MM.1S (cell line): ENCODE measurements around the gene ALDH3A2.
A peak's percentile ranks its signal among the peaks of the same experiment; 100 is the strongest.

Experiments
- DNase-seq: peaks from one replicate; pipeline ENCODE4 v3.0.0-alpha.2; 2015
- H2AFZ ChIP-seq: fragments of 300-600 bp; sonication (generic); 2 replicates; pipeline ENCODE4 v1.6.0; 2016; ENCODE audit warnings: antibody characterized with exemption, low read length
- H3F3A ChIP-seq: fragments of 300-600 bp; sonication (generic); 2 replicates; pipeline ENCODE4 v1.6.1; 2016; ENCODE audit warnings: mild to moderate bottlenecking, antibody characterized with exemption, low read length, moderate library complexity, mixed read lengths; ENCODE audit not compliant: insufficient read depth
- H3K27ac ChIP-seq: fragments of 300-600 bp; sonication (generic); 2 replicates; pipeline ENCODE4 v1.5.1; 2016; ENCODE audit warnings: mild to moderate bottlenecking, low read length
- H3K27me3 ChIP-seq: fragments of 300-600 bp; sonication (generic); replicated peaks from 2 replicates; pipeline ENCODE4 v1.6.0; 2016; ENCODE audit warnings: low read length; ENCODE audit not compliant: insufficient read depth
- H3K36me3 ChIP-seq: fragments of 300-600 bp; sonication (generic); replicated peaks from 2 replicates; pipeline ENCODE4 v1.6.1; 2016; ENCODE audit warnings: mild to moderate bottlenecking, low read length, mixed read lengths; ENCODE audit not compliant: insufficient read depth
- H3K4me1 ChIP-seq: fragments of 300-600 bp; sonication (generic); 2 replicates; pipeline ENCODE4 v1.6.1; 2016; ENCODE audit warnings: low read length, mixed read lengths
- H3K4me2 ChIP-seq: fragments of 300-600 bp; sonication (generic); 2 replicates; pipeline ENCODE4 v1.6.0; 2016; ENCODE audit warnings: low read depth, low read length
- H3K4me3 ChIP-seq: fragments of 300-600 bp; sonication (generic); 2 replicates; pipeline ENCODE4 v1.5.1; 2016; ENCODE audit warnings: low read length, mixed read lengths
- H3K79me2 ChIP-seq: fragments of 300-600 bp; sonication (generic); 2 replicates; pipeline ENCODE4 v1.6.1; 2016; ENCODE audit warnings: mixed run types, low read length, mixed read lengths
- H3K9ac ChIP-seq: fragments of 300-600 bp; sonication (generic); 2 replicates; pipeline ENCODE4 v1.6.1; 2016; ENCODE audit warnings: low read length, mixed read lengths
- H3K9me2 ChIP-seq: fragments of 300-600 bp; sonication (generic); replicated peaks from 2 replicates; pipeline ENCODE4 v1.6.1; 2016; ENCODE audit warnings: mild to moderate bottlenecking, low read length, mixed read lengths; ENCODE audit not compliant: insufficient read depth
- H3K9me3 ChIP-seq: fragments of 300-600 bp; sonication (generic); replicated peaks from 2 replicates; pipeline ENCODE4 v1.6.1; 2016; ENCODE audit warnings: mild to moderate bottlenecking, low read length, mixed read lengths; ENCODE audit not compliant: insufficient read depth
- H4K20me1 ChIP-seq: fragments of 300-600 bp; sonication (generic); 2 replicates; pipeline ENCODE4 v1.6.1; 2016; ENCODE audit warnings: mild to moderate bottlenecking, low read length, moderate library complexity, mixed read lengths; ENCODE audit not compliant: insufficient read depth
- CTCF ChIP-seq: fragments of 300-600 bp; sonication (generic); IDR thresholded peaks from 2 replicates; pipeline ENCODE4 v1.5.1; 2016; ENCODE audit warnings: antibody characterized with exemption, low read length, mixed read lengths
- EZH2 ChIP-seq: fragments of 300-600 bp; sonication (generic); optimal IDR thresholded peaks from 2 replicates; pipeline ENCODE3; 2017; ENCODE audit warnings: low read depth, mild to moderate bottlenecking, antibody characterized with exemption, low read length, mixed read lengths
- EZH2phosphoT487 ChIP-seq: fragments of 300-600 bp; sonication (generic); IDR thresholded peaks from 2 replicates; pipeline ENCODE4 v1.6.1; 2018; ENCODE audit warnings: antibody characterized with exemption, low read length

The ALDH3A2 gene

GRCh38 chr17:19718041-19718612, 69.6 kb downstream of the ALDH3A2 start:
- Histone ChIP-seq H2AFZ (no peak overlapping the region), H3K27me3 (no peaks in the 10 kb centered on the region), H3F3A (no peaks in the 10 kb centered on the region), H3K79me2 (no peaks in the 10 kb centered on the region), H3K4me1 (no peaks in the 10 kb centered on the region), H3K27ac (no peak overlapping the region), H3K4me2 (no peak overlapping the region), H3K36me3 (no peaks in the 10 kb centered on the region), H3K9me3 (no peaks in the 10 kb centered on the region), H3K9me2 (no peaks in the 10 kb centered on the region), H4K20me1 (no peaks in the 10 kb centered on the region), H3K4me3 (no peak overlapping the region), H3K9ac (no peak overlapping the region)
- TF ChIP-seq EZH2phosphoT487 (no peak), CTCF (no peak), EZH2 (no peak)
- no peak for DNase-seq

DNA sequence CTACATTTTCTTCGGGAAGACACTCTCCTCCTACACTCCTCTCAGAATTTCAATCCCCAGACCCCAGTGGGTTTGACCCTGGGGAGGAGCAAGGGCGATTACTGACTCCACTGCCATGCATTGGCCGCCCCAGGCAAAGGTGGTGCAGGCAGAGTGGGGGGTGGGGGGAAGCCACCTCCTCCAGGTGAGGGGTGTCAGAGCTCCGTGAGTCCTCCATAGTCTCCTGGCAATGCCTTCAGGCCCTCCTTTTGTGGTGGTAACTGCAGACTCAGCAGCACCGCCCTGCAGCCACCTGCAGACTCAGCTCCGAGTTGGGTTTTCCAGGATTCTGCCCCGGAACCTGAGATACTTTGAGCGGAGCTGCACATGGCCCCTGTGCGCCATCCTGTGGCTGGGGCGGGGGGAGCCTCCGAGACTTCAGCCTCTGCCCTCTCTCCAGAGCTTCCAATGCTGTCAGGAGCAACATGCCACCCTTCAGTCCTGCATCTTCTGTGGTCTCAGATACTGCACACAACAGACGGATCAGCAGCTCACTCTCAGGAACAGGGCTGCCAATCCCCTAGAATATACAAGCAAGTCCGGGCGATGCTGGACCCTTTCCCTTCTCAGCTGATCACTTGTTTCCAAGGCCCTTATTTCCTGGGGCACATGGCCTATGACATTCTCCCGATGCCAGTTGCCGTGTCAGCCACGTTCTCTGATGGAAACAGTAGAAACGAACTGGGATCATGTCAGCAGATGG, 70.2 kb downstream of the ALDH3A2 start:
- Histone ChIP-seq H3K4me3 (no peak overlapping the region), H4K20me1 (no peaks in the 10 kb centered on the region), H2AFZ (no peak overlapping the region), H3K36me3 (no peaks in the 10 kb centered on the region), H3K4me1 (no peaks in the 10 kb centered on the region), H3K27me3 (no peaks in the 10 kb centered on the region), H3K27ac (no peak overlapping the region), H3K9ac (no peak overlapping the region), H3K9me2 (no peaks in the 10 kb centered on the region), H3K9me3 (no peaks in the 10 kb centered on the region), H3F3A (no peaks in the 10 kb centered on the region), H3K4me2 (no peak overlapping the region), H3K79me2 (no peaks in the 10 kb centered on the region)
- TF ChIP-seq CTCF (peak; percentile 53), EZH2phosphoT487 (no peak)
- DNase-seq, result peak; percentile 60

GRCh38 chr17:19719355-19720209, 71.0 kb downstream of the ALDH3A2 start:
- Histone ChIP-seq H3K4me3 (no peak overlapping the region), H3K9me3 (no peaks in the 10 kb centered on the region), H2AFZ (no peak overlapping the region), H3K4me1 (peaks cover 5% of the 10 kb centered on the region), H4K20me1 (no peaks in the 10 kb centered on the region), H3K9me2 (no peaks in the 10 kb centered on the region), H3K9ac (no peak overlapping the region), H3K27ac (no peak overlapping the region), H3F3A (no peaks in the 10 kb centered on the region), H3K27me3 (no peaks in the 10 kb centered on the region), H3K79me2 (no peaks in the 10 kb centered on the region), H3K4me2 (no peak overlapping the region), H3K36me3 (no peaks in the 10 kb centered on the region)
- TF ChIP-seq EZH2 (no peak), EZH2phosphoT487 (no peak), CTCF (no peak)
- no peak for DNase-seq
